MM.1S (cell line): ENCODE data around the gene REG3G.

Source experiments
- DNase-seq: peaks from one replicate; pipeline ENCODE4 v3.0.0-alpha.2; 2015
- H2AFZ ChIP-seq: fragments of 300-600 bp; sonication (generic); 2 replicates; pipeline ENCODE4 v1.6.0; 2016; ENCODE audit warnings: antibody characterized with exemption, low read length
- H3F3A ChIP-seq: fragments of 300-600 bp; sonication (generic); 2 replicates; pipeline ENCODE4 v1.6.1; 2016; ENCODE audit warnings: mild to moderate bottlenecking, antibody characterized with exemption, low read length, moderate library complexity, mixed read lengths; ENCODE audit not compliant: insufficient read depth
- H3K27ac ChIP-seq: fragments of 300-600 bp; sonication (generic); 2 replicates; pipeline ENCODE4 v1.5.1; 2016; ENCODE audit warnings: mild to moderate bottlenecking, low read length
- H3K27me3 ChIP-seq: fragments of 300-600 bp; sonication (generic); replicated peaks from 2 replicates; pipeline ENCODE4 v1.6.0; 2016; ENCODE audit warnings: low read length; ENCODE audit not compliant: insufficient read depth
- H3K36me3 ChIP-seq: fragments of 300-600 bp; sonication (generic); replicated peaks from 2 replicates; pipeline ENCODE4 v1.6.1; 2016; ENCODE audit warnings: mild to moderate bottlenecking, low read length, mixed read lengths; ENCODE audit not compliant: insufficient read depth
- H3K4me1 ChIP-seq: fragments of 300-600 bp; sonication (generic); 2 replicates; pipeline ENCODE4 v1.6.1; 2016; ENCODE audit warnings: low read length, mixed read lengths
- H3K4me2 ChIP-seq: fragments of 300-600 bp; sonication (generic); 2 replicates; pipeline ENCODE4 v1.6.0; 2016; ENCODE audit warnings: low read depth, low read length
- H3K4me3 ChIP-seq: fragments of 300-600 bp; sonication (generic); 2 replicates; pipeline ENCODE4 v1.5.1; 2016; ENCODE audit warnings: low read length, mixed read lengths
- H3K79me2 ChIP-seq: fragments of 300-600 bp; sonication (generic); 2 replicates; pipeline ENCODE4 v1.6.1; 2016; ENCODE audit warnings: mixed run types, low read length, mixed read lengths
- H3K9ac ChIP-seq: fragments of 300-600 bp; sonication (generic); 2 replicates; pipeline ENCODE4 v1.6.1; 2016; ENCODE audit warnings: low read length, mixed read lengths
- H3K9me2 ChIP-seq: fragments of 300-600 bp; sonication (generic); replicated peaks from 2 replicates; pipeline ENCODE4 v1.6.1; 2016; ENCODE audit warnings: mild to moderate bottlenecking, low read length, mixed read lengths; ENCODE audit not compliant: insufficient read depth
- H3K9me3 ChIP-seq: fragments of 300-600 bp; sonication (generic); replicated peaks from 2 replicates; pipeline ENCODE4 v1.6.1; 2016; ENCODE audit warnings: mild to moderate bottlenecking, low read length, mixed read lengths; ENCODE audit not compliant: insufficient read depth
- H4K20me1 ChIP-seq: fragments of 300-600 bp; sonication (generic); 2 replicates; pipeline ENCODE4 v1.6.1; 2016; ENCODE audit warnings: mild to moderate bottlenecking, low read length, moderate library complexity, mixed read lengths; ENCODE audit not compliant: insufficient read depth
- EZH2 ChIP-seq: fragments of 300-600 bp; sonication (generic); optimal IDR thresholded peaks from 2 replicates; pipeline ENCODE3; 2017; ENCODE audit warnings: low read depth, mild to moderate bottlenecking, antibody characterized with exemption, low read length, mixed read lengths
- EZH2phosphoT487 ChIP-seq: fragments of 300-600 bp; sonication (generic); IDR thresholded peaks from 2 replicates; pipeline ENCODE4 v1.6.1; 2018; ENCODE audit warnings: antibody characterized with exemption, low read length
- TF ChIP-seq, protein P1 (sequence below): fragments of 300-600 bp; sonication (generic); IDR thresholded peaks from 2 replicates; pipeline ENCODE4 v1.5.1; 2016; ENCODE audit warnings: antibody characterized with exemption, low read length, mixed read lengths

REG3G gene

DNA sequence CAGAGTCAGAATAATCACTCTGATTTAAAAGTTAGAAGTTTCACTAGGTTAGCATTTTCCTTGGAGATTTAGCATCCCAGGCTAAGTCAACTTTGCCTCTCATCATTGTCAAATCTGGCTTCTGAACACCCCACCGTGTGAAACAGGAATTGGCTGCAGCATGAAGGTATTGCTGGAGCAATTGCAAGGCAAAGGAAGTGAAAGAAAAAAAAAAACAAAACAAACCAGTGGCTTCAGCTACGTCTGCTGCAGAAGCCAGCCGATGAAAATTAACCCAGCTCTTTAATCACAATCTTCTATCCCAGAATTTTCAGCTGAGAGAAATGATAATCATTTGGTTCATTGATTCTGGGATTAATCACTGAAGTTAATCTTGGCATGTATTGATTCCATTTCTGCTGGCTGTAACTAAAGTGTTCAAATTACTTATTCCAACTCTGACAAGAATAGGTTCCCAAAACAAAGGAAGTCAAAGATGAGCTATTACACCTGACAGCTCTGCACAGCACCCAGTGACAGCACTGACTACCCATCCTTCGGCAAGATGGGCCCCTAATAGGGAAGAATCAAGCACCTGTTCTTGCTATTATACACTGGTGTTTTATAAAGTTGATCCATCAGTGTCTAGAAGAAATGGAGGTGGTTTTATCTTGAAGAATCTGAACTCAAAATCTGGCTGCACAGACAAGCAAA lies 42.7 kb upstream of the REG3G start:
- H3K4me1 ChIP-seq, result peaks cover 3% of the 10 kb centered on the region; the same call in 1 of the 2 replicates
- H3K4me3 ChIP-seq, result no peak overlapping the region
- TF ChIP-seq, protein P1, sequence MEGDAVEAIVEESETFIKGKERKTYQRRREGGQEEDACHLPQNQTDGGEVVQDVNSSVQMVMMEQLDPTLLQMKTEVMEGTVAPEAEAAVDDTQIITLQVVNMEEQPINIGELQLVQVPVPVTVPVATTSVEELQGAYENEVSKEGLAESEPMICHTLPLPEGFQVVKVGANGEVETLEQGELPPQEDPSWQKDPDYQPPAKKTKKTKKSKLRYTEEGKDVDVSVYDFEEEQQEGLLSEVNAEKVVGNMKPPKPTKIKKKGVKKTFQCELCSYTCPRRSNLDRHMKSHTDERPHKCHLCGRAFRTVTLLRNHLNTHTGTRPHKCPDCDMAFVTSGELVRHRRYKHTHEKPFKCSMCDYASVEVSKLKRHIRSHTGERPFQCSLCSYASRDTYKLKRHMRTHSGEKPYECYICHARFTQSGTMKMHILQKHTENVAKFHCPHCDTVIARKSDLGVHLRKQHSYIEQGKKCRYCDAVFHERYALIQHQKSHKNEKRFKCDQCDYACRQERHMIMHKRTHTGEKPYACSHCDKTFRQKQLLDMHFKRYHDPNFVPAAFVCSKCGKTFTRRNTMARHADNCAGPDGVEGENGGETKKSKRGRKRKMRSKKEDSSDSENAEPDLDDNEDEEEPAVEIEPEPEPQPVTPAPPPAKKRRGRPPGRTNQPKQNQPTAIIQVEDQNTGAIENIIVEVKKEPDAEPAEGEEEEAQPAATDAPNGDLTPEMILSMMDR, result no peak
- TF ChIP-seq EZH2phosphoT487 (no peak), EZH2 (no peak)
- H3K4me2 ChIP-seq, result no peak overlapping the region
- no peak overlapping the region for H3K9ac ChIP-seq
- H3K9me2 ChIP-seq, result no peaks in the 10 kb centered on the region
- H4K20me1 ChIP-seq, result no peaks in the 10 kb centered on the region
- no peaks in the 10 kb centered on the region for H3F3A ChIP-seq
- no peak overlapping the region for H2AFZ ChIP-seq
- H3K36me3 ChIP-seq, result no peaks in the 10 kb centered on the region
- no peaks in the 10 kb centered on the region for H3K79me2 ChIP-seq
- no peak overlapping the region for H3K27ac ChIP-seq
- no peaks in the 10 kb centered on the region for H3K27me3 ChIP-seq
- H3K9me3 ChIP-seq, result no peaks in the 10 kb centered on the region
- DNase-seq, result no peak

DNA sequence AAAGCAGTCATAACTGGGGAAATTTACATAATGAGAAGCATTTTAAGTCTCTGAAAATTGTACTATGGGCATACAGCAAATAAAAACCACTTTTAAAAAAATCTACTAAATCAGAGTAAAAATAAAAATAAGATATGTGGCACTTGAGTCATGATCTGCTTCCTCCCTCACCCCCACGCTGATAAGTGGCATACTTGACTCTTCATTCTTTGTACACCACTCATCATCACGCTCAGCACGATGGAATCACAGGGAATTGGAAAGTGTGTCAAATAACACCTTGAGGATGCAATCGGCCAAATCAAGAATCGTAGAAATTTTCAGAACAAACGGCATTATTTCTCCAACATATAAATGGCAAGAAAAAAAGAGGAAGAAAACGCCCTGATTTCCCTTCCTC lies 41.1 kb upstream of the REG3G start:
- no peak for DNase-seq
- Histone ChIP-seq H3K36me3 (no peaks in the 10 kb centered on the region), H3F3A (no peaks in the 10 kb centered on the region), H3K9ac (no peak overlapping the region), H4K20me1 (no peaks in the 10 kb centered on the region), H3K4me3 (no peak overlapping the region), H3K79me2 (no peaks in the 10 kb centered on the region), H3K9me2 (no peaks in the 10 kb centered on the region), H3K27me3 (no peaks in the 10 kb centered on the region), H2AFZ (no peak overlapping the region), H3K4me2 (no peak overlapping the region), H3K4me1 (no peaks in the 10 kb centered on the region), H3K27ac (no peak overlapping the region), H3K9me3 (no peaks in the 10 kb centered on the region)
- TF ChIP-seq, protein P1, result no peak
- TF ChIP-seq EZH2phosphoT487 (no peak), EZH2 (no peak)

DNA sequence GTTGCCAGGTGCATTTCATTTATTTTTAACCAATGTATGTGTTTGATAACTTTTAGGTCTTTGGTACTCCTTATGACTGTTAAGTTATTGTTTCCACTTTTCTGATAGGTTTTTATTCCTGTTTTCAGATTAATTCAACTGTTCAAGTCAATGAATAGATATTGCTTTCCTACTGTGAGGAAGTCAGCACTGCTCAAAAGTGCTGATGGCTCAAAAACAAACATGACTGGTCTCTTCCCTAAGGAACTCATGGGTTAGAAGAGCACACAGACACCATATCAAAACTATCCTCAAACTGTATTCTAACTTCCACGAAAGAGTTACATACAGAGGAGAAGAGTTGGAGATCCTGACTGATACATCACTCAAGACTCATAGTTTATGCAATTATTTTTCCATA lies 39.9 kb upstream of the REG3G start:
- H3K36me3 ChIP-seq, result no peaks in the 10 kb centered on the region
- H3K9ac ChIP-seq, result no peak overlapping the region
- TF ChIP-seq EZH2phosphoT487, result no peak
- TF ChIP-seq, protein P1, result no peak
- no peak for TF ChIP-seq EZH2
- H3K9me2 ChIP-seq, result no peaks in the 10 kb centered on the region
- no peaks in the 10 kb centered on the region for H3K4me1 ChIP-seq
- no peaks in the 10 kb centered on the region for H4K20me1 ChIP-seq
- DNase-seq, result no peak
- H3F3A ChIP-seq, result no peaks in the 10 kb centered on the region
- no peaks in the 10 kb centered on the region for H3K27me3 ChIP-seq
- no peak overlapping the region for H3K27ac ChIP-seq
- H3K4me3 ChIP-seq, result no peak overlapping the region
- no peak overlapping the region for H3K4me2 ChIP-seq
- H2AFZ ChIP-seq, result no peak overlapping the region
- H3K79me2 ChIP-seq, result no peaks in the 10 kb centered on the region
- H3K9me3 ChIP-seq, result no peaks in the 10 kb centered on the region
